ENCODE results near the gene CHCHD2. TPM values are rescaled to one million over a fixed set of nuclear protein-coding genes. Genes with fewer than 3 reads are reported as not detected.

The CHCHD2 gene
- total and polyA plus RNA-seq, 5 donors: 376 to 522 (median 439) TPM

GRCh38 chr7:56062382-56062781 lies 43.9 kb downstream of the CHCHD2 start:
- 56% methylated on average over 2 of the region's 2 CpGs for WGBS
- ATAC-seq (no peak), DNase-seq (no peak)
- no peaks in the 10 kb centered on the region for H3K4me1 ChIP-seq (ENCODE audit: control insufficient read depth, insufficient read depth, low read length)
- H3K4me3 ChIP-seq (ENCODE audit: low read length): no peak overlapping the region
- no peaks in the 10 kb centered on the region for H3K9me3 ChIP-seq (ENCODE audit: control insufficient read depth, low read length)
- no peaks in the 10 kb centered on the region for H3K27me3 ChIP-seq (ENCODE audit: control insufficient read depth, insufficient read depth)
- intact Hi-C loops (cut with DNase I): no loop called here
- H3K27ac ChIP-seq (ENCODE audit: low read length): no peak overlapping the region

- no peak for ATAC-seq
- H3K27me3 ChIP-seq (ENCODE audit: control insufficient read depth, insufficient read depth): no peaks in the 10 kb centered on the region
- H3K4me1 ChIP-seq (ENCODE audit: control insufficient read depth, insufficient read depth, low read length): peaks cover 4% of the 10 kb centered on the region
- H3K27ac ChIP-seq (ENCODE audit: low read length): no peak overlapping the region
- no peak overlapping the region for H3K4me3 ChIP-seq (ENCODE audit: low read length)
- no peaks in the 10 kb centered on the region for H3K9me3 ChIP-seq (ENCODE audit: control insufficient read depth, low read length)
- 83% methylated on average over 2 of the region's 2 CpGs for WGBS
- intact Hi-C loops (cut with DNase I): no loop called here
- no peak for DNase-seq
These were observed 52.3 kb downstream of the CHCHD2 start for GRCh38 chr7:56053993-56054392.

- no peak overlapping the region for H3K4me3 ChIP-seq (ENCODE audit: low read length)
- DNase-seq (no peak), ATAC-seq (no peak)
- intact Hi-C loops (cut with DNase I): no loop called here
- 85% methylated on average over 9 of the region's 9 CpGs for WGBS
- no peak overlapping the region for H3K27ac ChIP-seq (ENCODE audit: low read length)
- no peaks in the 10 kb centered on the region for H3K27me3 ChIP-seq (ENCODE audit: control insufficient read depth, insufficient read depth)
- H3K9me3 ChIP-seq (ENCODE audit: control insufficient read depth, low read length): no peaks in the 10 kb centered on the region
- H3K4me1 ChIP-seq (ENCODE audit: control insufficient read depth, insufficient read depth, low read length): peaks cover 4% of the 10 kb centered on the region
These were observed 52.9 kb downstream of the CHCHD2 start for GRCh38 chr7:56053379-56053778.

Other genes starting within 250 kb of the CHCHD2 start
- not detected for gene SEPTIN14, start 243.7 kb downstream of the CHCHD2 start, total RNA-seq
- not detected for gene SEPTIN14, start 243.7 kb downstream of the CHCHD2 start, polyA plus RNA-seq
- gene ZNF713, start 219.0 kb downstream of the CHCHD2 start, total RNA-seq: 1 to 10 TPM; 2.8 to 7.3 (median 3.5) TPM
- 2.0 TPM for gene ZNF713, start 219.0 kb downstream of the CHCHD2 start, polyA plus RNA-seq
- 10 to 100 TPM; 16.6 to 22.2 (median 19.3) TPM for gene MRPS17, start 154.6 kb downstream of the CHCHD2 start, total RNA-seq
- gene MRPS17, start 154.6 kb downstream of the CHCHD2 start, polyA plus RNA-seq: 19.1 TPM
- gene NIPSNAP2, start 141.9 kb downstream of the CHCHD2 start, total RNA-seq: 100 to 1,000 TPM; 209 to 280 (median 253) TPM
- 209 TPM for gene NIPSNAP2, start 141.9 kb downstream of the CHCHD2 start, polyA plus RNA-seq
- 10 to 100 TPM; 10.8 to 19.1 (median 13.4) TPM for gene PSPH, start 55.0 kb downstream of the CHCHD2 start, total RNA-seq
- 6.5 TPM for gene PSPH, start 55.0 kb downstream of the CHCHD2 start, polyA plus RNA-seq
- gene CCT6A, start 54.7 kb downstream of the CHCHD2 start, total RNA-seq: 10 to 100 TPM; 58.5 to 72.6 (median 69.5) TPM
- gene CCT6A, start 54.7 kb downstream of the CHCHD2 start, polyA plus RNA-seq: 79.0 TPM
- gene SUMF2, start 42.2 kb downstream of the CHCHD2 start, total RNA-seq: 10 to 100 TPM; 42.7 to 50.0 (median 44.4) TPM
- gene SUMF2, start 42.2 kb downstream of the CHCHD2 start, polyA plus RNA-seq: 39.8 TPM
- gene PHKG1, start 13.5 kb downstream of the CHCHD2 start, total RNA-seq: 10 to 100 TPM; 22.6 to 50.4 (median 29.6) TPM
- 24.5 TPM for gene PHKG1, start 13.5 kb downstream of the CHCHD2 start, polyA plus RNA-seq
- not detected for gene NUPR2, start 9.9 kb upstream of the CHCHD2 start, total RNA-seq
- gene NUPR2, start 9.9 kb upstream of the CHCHD2 start, polyA plus RNA-seq: not detected

Measured in right cardiac atrium (tissue), 5 donors.